Kidney (tissue), 14 donors: ENCODE data around the gene ERICH2. TPM values are rescaled to one million over a fixed set of nuclear protein-coding genes. Genes with fewer than 3 reads are reported as not detected.

ENCODE experiments used
- DNase-seq, 5 donors: peaks; one replicate each; pipeline ENCODE4 v3.0.0-alpha.2; 2013 to 2020
- FAIRE-seq: peaks from 2 replicates; lab custom pipeline; 2012; peaks lifted over from hg19 to GRCh38; lab: Jason Lieb, UNC
- H3K27ac ChIP-seq, 2 donors: one replicate each; pipeline ENCODE4 v1.7.0; 2013; ENCODE audit warnings: low read depth in 2 of 2, low read length in 2 of 2, inconsistent platforms in 1 of 2
- H3K27me3 ChIP-seq: one replicate; pipeline ENCODE4 v1.7.1; 2013; ENCODE audit warnings: low read length, inconsistent platforms; ENCODE audit not compliant: control insufficient read depth, insufficient read depth
- H3K36me3 ChIP-seq, 3 donors: one replicate each; pipeline versions ENCODE4 v1.7.0 to v1.7.1; 2013; ENCODE audit warnings: low read length in 3 of 3, control low read depth in 1 of 3, inconsistent platforms in 1 of 3; ENCODE audit not compliant: insufficient read depth in 3 of 3, control insufficient read depth in 2 of 3
- H3K4me1 ChIP-seq, 3 donors: one replicate each; pipeline versions ENCODE4 v1.7.0 to v1.7.1; 2013; ENCODE audit warnings: low read length in 3 of 3, inconsistent platforms in 1 of 3, low read depth in 1 of 3; ENCODE audit not compliant: control insufficient read depth in 2 of 3, insufficient read depth in 2 of 3
- H3K4me3 ChIP-seq, 3 donors: one replicate each; pipeline versions ENCODE4 v1.7.0 to v1.8.1; 2013; ENCODE audit warnings: low read length in 3 of 3, control low read depth in 1 of 3, inconsistent platforms in 1 of 3
- H3K9ac ChIP-seq, 3 donors: one replicate each; pipeline versions ENCODE4 v1.7.0 to v1.7.1; 2013; ENCODE audit warnings: low read length in 3 of 3, control low read depth in 1 of 3, inconsistent platforms in 1 of 3
- H3K9me3 ChIP-seq, 3 donors: one replicate each; pipeline versions ENCODE4 v1.7.0 to v1.7.1; 2013; ENCODE audit warnings: low read length in 3 of 3, control low read depth in 1 of 3, inconsistent platforms in 1 of 3; ENCODE audit not compliant: control insufficient read depth in 2 of 3, insufficient read depth in 1 of 3
- intact Hi-C: fragments of 100-400 bp; cut with DNase I; formaldehyde crosslinking; loops from one replicate; pipeline ENCODE4 v1.11.1; 2022
- polyA plus RNA-seq: library from polyadenylated mRNA; stranded (reverse); fragments of 350-450 nt; fragmentation: Illumina TruSeq; extraction: RNeasy Lipid Tissue Mini Kit (QIAGEN cat#74804); gene quantifications from one replicate; pipeline ENCODE4 v1.2.3, GENCODE V29; 2014; ENCODE audit warnings: low read depth, low replicate concordance; ENCODE audit not compliant: insufficient read depth
- total RNA-seq: library from RNA; stranded (reverse); fragmentation: NEBNext Ultra II Directional; extraction: Animal tissue kit (Norgen Biotek cat#: 25700); gene quantifications from one replicate; pipeline ENCODE4 v1.2.1, GENCODE V29; 2021
- TF ChIP-seq, protein P1 (sequence below): IDR thresholded peaks from 3 replicates; pipeline ENCODE4 v1.5.1; 2012; ENCODE audit warnings: mild to moderate bottlenecking, moderate library complexity, borderline replicate concordance; ENCODE audit not compliant: insufficient read depth; ENCODE audit errors: extremely low read depth
- donor health status: control.
- donor health status: control.
- donor health status: control.
- donor health status: control.
- donor health status: control.
- donor health status: DM: yes; HTN: yes; CAD: no.
- donor health status: Normal renal cell carcinoma (clear cell type).

Gene ERICH2
- total and polyA plus RNA-seq, 2 donors from 2014 or later: 0.91 to 4.0 TPM

DNA sequence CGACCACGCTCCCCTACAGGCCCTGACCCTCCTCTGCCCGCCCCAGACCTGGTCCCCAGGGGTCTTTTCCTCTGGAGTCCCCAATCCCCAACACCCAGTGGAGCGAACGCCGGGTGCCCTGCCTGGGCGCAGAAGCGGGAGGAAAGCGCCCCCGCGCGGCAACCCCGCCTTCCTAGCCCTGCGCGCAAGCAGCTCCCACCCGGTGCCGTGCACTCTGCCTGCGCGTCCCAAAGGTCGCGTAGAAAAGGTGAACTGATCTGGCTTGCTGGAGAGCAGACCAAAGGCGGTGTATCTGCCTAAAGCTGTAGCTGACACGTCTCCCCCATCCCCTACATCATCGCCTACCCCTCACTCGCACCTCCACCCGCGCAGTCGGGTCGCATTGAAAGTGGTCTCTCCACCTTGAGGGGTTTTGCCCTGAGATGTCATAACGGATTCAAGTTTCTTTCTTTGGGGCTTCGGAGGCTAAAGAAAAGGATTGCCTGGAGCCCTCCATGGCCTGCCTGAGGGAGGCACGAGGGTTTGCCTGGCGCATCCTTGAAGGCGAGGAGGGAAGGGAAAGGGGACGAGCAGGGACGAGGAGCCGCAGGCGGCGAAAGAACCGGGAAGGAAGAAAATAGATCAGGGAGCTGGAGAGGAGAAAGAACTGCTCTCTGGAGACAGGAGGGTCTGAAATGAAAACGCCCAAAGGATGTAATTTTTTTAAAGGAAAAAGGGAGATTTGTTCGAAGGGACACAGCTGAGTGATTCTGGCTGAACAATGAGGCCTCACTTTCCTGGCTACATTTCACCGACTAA lies 52.3 kb downstream of the ERICH2 start:
- intact Hi-C loops: no loop called here
- TF ChIP-seq, protein P1, sequence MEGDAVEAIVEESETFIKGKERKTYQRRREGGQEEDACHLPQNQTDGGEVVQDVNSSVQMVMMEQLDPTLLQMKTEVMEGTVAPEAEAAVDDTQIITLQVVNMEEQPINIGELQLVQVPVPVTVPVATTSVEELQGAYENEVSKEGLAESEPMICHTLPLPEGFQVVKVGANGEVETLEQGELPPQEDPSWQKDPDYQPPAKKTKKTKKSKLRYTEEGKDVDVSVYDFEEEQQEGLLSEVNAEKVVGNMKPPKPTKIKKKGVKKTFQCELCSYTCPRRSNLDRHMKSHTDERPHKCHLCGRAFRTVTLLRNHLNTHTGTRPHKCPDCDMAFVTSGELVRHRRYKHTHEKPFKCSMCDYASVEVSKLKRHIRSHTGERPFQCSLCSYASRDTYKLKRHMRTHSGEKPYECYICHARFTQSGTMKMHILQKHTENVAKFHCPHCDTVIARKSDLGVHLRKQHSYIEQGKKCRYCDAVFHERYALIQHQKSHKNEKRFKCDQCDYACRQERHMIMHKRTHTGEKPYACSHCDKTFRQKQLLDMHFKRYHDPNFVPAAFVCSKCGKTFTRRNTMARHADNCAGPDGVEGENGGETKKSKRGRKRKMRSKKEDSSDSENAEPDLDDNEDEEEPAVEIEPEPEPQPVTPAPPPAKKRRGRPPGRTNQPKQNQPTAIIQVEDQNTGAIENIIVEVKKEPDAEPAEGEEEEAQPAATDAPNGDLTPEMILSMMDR: peak; percentile 6
- peaks cover 3 to 24% (median 6%) of the 10 kb centered on the region in 3 donors for H3K4me1 ChIP-seq
- H3K36me3 ChIP-seq: no peaks in the 10 kb centered on the region
- H3K9me3 ChIP-seq: no peaks in the 10 kb centered on the region
- peak overlapping the region in 1 of 3 donors; percentile 11 for H3K4me3 ChIP-seq
- H3K9ac ChIP-seq: no peak overlapping the region
- no peak overlapping the region for H3K27ac ChIP-seq
- DNase-seq (peak in 2 of 5 donors; percentile 43 to 61), FAIRE-seq (no peak)
- H3K27me3 ChIP-seq: peaks cover 52% of the 10 kb centered on the region

GRCh38 chr2:170823088-170823897 lies 53.1 kb downstream of the ERICH2 start:
- TF ChIP-seq, protein P1: no peak
- no peak overlapping the region for H3K9ac ChIP-seq
- H3K9me3 ChIP-seq: no peaks in the 10 kb centered on the region
- DNase-seq: peak; percentile 64 to 79 (median 71)
- intact Hi-C loops: no loop called here
- no peak overlapping the region for H3K27ac ChIP-seq
- H3K4me3 ChIP-seq: no peak overlapping the region
- peaks cover 3 to 20% (median 6%) of the 10 kb centered on the region in 3 donors for H3K4me1 ChIP-seq
- H3K36me3 ChIP-seq: no peaks in the 10 kb centered on the region
- FAIRE-seq: no peak
- peaks cover 49% of the 10 kb centered on the region for H3K27me3 ChIP-seq

- TF ChIP-seq, protein P1: no peak
- peaks cover 48% of the 10 kb centered on the region for H3K27me3 ChIP-seq
- H3K36me3 ChIP-seq: no peaks in the 10 kb centered on the region
- intact Hi-C loops: no loop called here
- FAIRE-seq: no peak
- H3K9me3 ChIP-seq: no peaks in the 10 kb centered on the region
- peaks cover 3 to 19% (median 6%) of the 10 kb centered on the region in 3 donors for H3K4me1 ChIP-seq
- no peak overlapping the region for H3K27ac ChIP-seq
- no peak overlapping the region for H3K9ac ChIP-seq
- no peak overlapping the region for H3K4me3 ChIP-seq
- DNase-seq: no peak
Observed at GRCh38 chr2:170823898-170824215, 53.7 kb downstream of the ERICH2 start.
